ELR (cell line): ENCODE measurements around the gene OCEL1.

ENCODE experiments used
- DNase-seq: peaks from one replicate; pipeline ENCODE4 v3.0.0-alpha.2; 2015; ENCODE audit warnings: low read depth

The OCEL1 gene

GRCh38 chr19:17240062-17240752 lies 14.2 kb downstream of the OCEL1 start:
- no peak for DNase-seq

GRCh38 chr19:17240826-17241399 lies 14.9 kb downstream of the OCEL1 start:
- DNase-seq = no peak

GRCh38 chr19:17242431-17243208 lies 16.6 kb downstream of the OCEL1 start:
- DNase-seq = no peak

- DNase-seq = no peak
Observed at GRCh38 chr19:17243211-17243829, 17.3 kb downstream of the OCEL1 start.

- peak; percentile 69 for DNase-seq
Observed at GRCh38 chr19:17243830-17244617, 18.0 kb downstream of the OCEL1 start.

GRCh38 chr19:17244618-17245534 lies 18.9 kb downstream of the OCEL1 start:
- DNase-seq = peak; percentile 20

- DNase-seq = no peak
Observed at GRCh38 chr19:17245535-17245984, 19.5 kb downstream of the OCEL1 start, which contains the start of gene NR2F6. TSS of gene NR2F6 (minus strand) at chr19:17245919. CDS start at chr19:17245220, 699 bp downstream.

- peak; percentile 42 for DNase-seq
Observed at GRCh38 chr19:17246681-17247425, 20.8 kb downstream of the OCEL1 start.

GRCh38 chr19:17248011-17248776 lies 22.2 kb downstream of the OCEL1 start:
- DNase-seq = no peak

GRCh38 chr19:17249887-17250548 lies 24.0 kb downstream of the OCEL1 start:
- no peak for DNase-seq

GRCh38 chr19:17254636-17255035 lies 28.6 kb downstream of the OCEL1 start:
- DNase-seq = no peak

GRCh38 chr19:17255150-17255621 lies 29.2 kb downstream of the OCEL1 start:
- no peak for DNase-seq

- DNase-seq = no peak
Observed at GRCh38 chr19:17256130-17256529, 30.1 kb downstream of the OCEL1 start.

GRCh38 chr19:17259118-17259780 lies 33.2 kb downstream of the OCEL1 start:
- no peak for DNase-seq

GRCh38 chr19:17259934-17260333 lies 33.9 kb downstream of the OCEL1 start:
- no peak for DNase-seq

GRCh38 chr19:17260842-17261325 lies 34.9 kb downstream of the OCEL1 start:
- peak; percentile 85 for DNase-seq

- DNase-seq = no peak
Observed at GRCh38 chr19:17262557-17262956, 36.5 kb downstream of the OCEL1 start.
